ENCODE data around the gene ALDH9A1. TPM values are rescaled to one million over a fixed set of nuclear protein-coding genes. Genes with fewer than 3 reads are reported as not detected.

Gene ALDH9A1
- total and polyA plus RNA-seq, 8 donors = 0.87 to 101 (median 40.8) TPM

GRCh38 chr1:165674599-165674998 lies 23.8 kb downstream of the ALDH9A1 start:
- no peak for TF ChIP-seq EP300 (IDR thresholded peaks at IDR 0.05)
- no peak for TF ChIP-seq POLR2AphosphoS5 (IDR thresholded peaks at IDR 0.05)
- no peak for TF ChIP-seq POLR2A (IDR thresholded peaks at IDR 0.05)
- TF ChIP-seq CTCF (IDR thresholded peaks at IDR 0.05) = no peak
- intact Hi-C loops (cut with DNase I; ENCODE audit: low total_unique reads) = no loop called here
- Histone ChIP-seq H3K36me3 (peaks cover 4 to 90% (median 83%) of the 10 kb centered on the region in 4 donors), H3K4me3 (no peak overlapping the region), H3K27ac (no peak overlapping the region), H3K27me3 (no peaks in the 10 kb centered on the region), H3K4me1 (no peaks in the 10 kb centered on the region), H3K9me3 (no peaks in the 10 kb centered on the region)
- DNase-seq = no peak
- 84 to 95% (median 88%) methylated on average over 8 of the region's 8 CpGs for WGBS, 5 donors

DNA sequence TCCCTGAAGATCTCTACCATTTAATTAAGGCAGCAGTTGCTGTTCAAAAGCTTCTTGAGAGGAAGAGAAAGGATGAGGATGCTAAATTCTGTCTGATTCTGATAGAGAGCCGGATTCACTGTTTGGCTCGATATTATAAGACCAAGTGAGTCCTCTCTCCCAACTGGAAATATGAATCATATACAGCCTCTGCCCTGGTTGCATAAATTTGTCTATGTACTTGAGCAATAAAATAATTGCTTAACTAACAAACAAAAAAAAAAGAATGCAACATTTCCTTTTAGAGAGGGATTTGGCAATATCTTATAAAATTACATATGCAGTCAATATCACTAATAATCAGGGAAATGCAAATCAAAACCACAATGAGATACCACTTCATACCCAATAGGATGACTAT lies 26.8 kb downstream of the ALDH9A1 start:
- WGBS, 5 donors = 90 to 98% (median 96%) methylated on average over 2 of the region's 2 CpGs
- H3K27me3 ChIP-seq = no peaks in the 10 kb centered on the region
- no peak overlapping the region for H3K27ac ChIP-seq
- no peak overlapping the region for H3K4me3 ChIP-seq
- DNase-seq = no peak
- TF ChIP-seq POLR2AphosphoS5 (IDR thresholded peaks at IDR 0.05) (no peak), CTCF (IDR thresholded peaks at IDR 0.05) (no peak), POLR2A (IDR thresholded peaks at IDR 0.05) (no peak), EP300 (IDR thresholded peaks at IDR 0.05) (no peak)
- no peaks in the 10 kb centered on the region for H3K4me1 ChIP-seq
- intact Hi-C loops (cut with DNase I; ENCODE audit: low total_unique reads) = no loop called here
- no peaks in the 10 kb centered on the region for H3K9me3 ChIP-seq
- H3K36me3 ChIP-seq = peaks cover 9 to 90% (median 83%) of the 10 kb centered on the region in 4 donors

- no peak for TF ChIP-seq POLR2A (IDR thresholded peaks at IDR 0.05)
- TF ChIP-seq POLR2AphosphoS5 (IDR thresholded peaks at IDR 0.05) = no peak
- TF ChIP-seq EP300 (IDR thresholded peaks at IDR 0.05) = no peak
- TF ChIP-seq CTCF (IDR thresholded peaks at IDR 0.05) = no peak
- Histone ChIP-seq H3K4me3 (no peak overlapping the region), H3K4me1 (no peaks in the 10 kb centered on the region), H3K27me3 (no peaks in the 10 kb centered on the region), H3K27ac (no peak overlapping the region), H3K9me3 (no peaks in the 10 kb centered on the region), H3K36me3 (peaks cover 18 to 95% (median 90%) of the 10 kb centered on the region in 4 donors)
- intact Hi-C loops (cut with DNase I; ENCODE audit: low total_unique reads) = no loop called here
- WGBS, 5 donors = 88 to 96% (median 93%) methylated on average over 3 of the region's 3 CpGs
- DNase-seq = no peak
Observed at GRCh38 chr1:165668184-165668583, 30.2 kb downstream of the ALDH9A1 start.

GRCh38 chr1:165666152-165666825 lies 32.1 kb downstream of the ALDH9A1 start:
- Histone ChIP-seq H3K27ac (no peak overlapping the region), H3K9me3 (no peaks in the 10 kb centered on the region), H3K27me3 (no peaks in the 10 kb centered on the region), H3K36me3 (peaks cover 18 to 98% (median 94%) of the 10 kb centered on the region in 4 donors), H3K4me1 (no peaks in the 10 kb centered on the region), H3K4me3 (no peak overlapping the region)
- intact Hi-C loops (cut with DNase I; ENCODE audit: low total_unique reads) = no loop called here
- 69 to 96% (median 86%) methylated on average over 5 of the region's 5 CpGs for WGBS, 5 donors
- no peak for TF ChIP-seq POLR2A (IDR thresholded peaks at IDR 0.05)
- TF ChIP-seq CTCF (IDR thresholded peaks at IDR 0.05) = no peak
- no peak for TF ChIP-seq POLR2AphosphoS5 (IDR thresholded peaks at IDR 0.05)
- no peak for TF ChIP-seq EP300 (IDR thresholded peaks at IDR 0.05)
- no peak for DNase-seq

Data from stomach (tissue), 9 donors.